ENCODE results near the gene P2RY2.
"Not testable (repeated sequence)": the region's sequence is repeated elsewhere in the genome, so short reads cannot be mapped to it uniquely, and the experiment has no call there.

Gene P2RY2

GRCh38 chr11:73228268-73229134, 10.4 kb downstream of the P2RY2 start:
- no peak for DNase-seq (ENCODE audit: low spot score)

GRCh38 chr11:73229321-73229895, 11.3 kb downstream of the P2RY2 start:
- no peak for DNase-seq (ENCODE audit: low spot score)

- no peak for DNase-seq (ENCODE audit: low spot score)
Measured at GRCh38 chr11:73229896-73230875, 12.1 kb downstream of the P2RY2 start.

GRCh38 chr11:73230931-73231330, 12.8 kb downstream of the P2RY2 start:
- DNase-seq (ENCODE audit: low spot score), result no peak

GRCh38 chr11:73232487-73232886, 14.4 kb downstream of the P2RY2 start:
- not testable (repeated sequence) for DNase-seq (ENCODE audit: low spot score)

- no peak for DNase-seq (ENCODE audit: low spot score)
Measured at GRCh38 chr11:73233211-73233610, 15.1 kb downstream of the P2RY2 start.

GRCh38 chr11:73233692-73234470, 15.8 kb downstream of the P2RY2 start:
- no peak for DNase-seq (ENCODE audit: low spot score)

GRCh38 chr11:73234471-73235181, 16.5 kb downstream of the P2RY2 start:
- DNase-seq (ENCODE audit: low spot score), result no peak

- no peak for DNase-seq (ENCODE audit: low spot score)
Measured at GRCh38 chr11:73235236-73235786, 17.2 kb downstream of the P2RY2 start.

GRCh38 chr11:73236205-73236765, 18.2 kb downstream of the P2RY2 start:
- no peak for DNase-seq (ENCODE audit: low spot score)

- DNase-seq (ENCODE audit: low spot score), result no peak
Measured at GRCh38 chr11:73236854-73237253, 18.8 kb downstream of the P2RY2 start.

- peak; percentile 46 for DNase-seq (ENCODE audit: low spot score)
Measured at GRCh38 chr11:73237471-73238290, 19.6 kb downstream of the P2RY2 start.

GRCh38 chr11:73239111-73239521, 21.0 kb downstream of the P2RY2 start:
- no peak for DNase-seq (ENCODE audit: low spot score)

GRCh38 chr11:73239571-73240189, 21.6 kb downstream of the P2RY2 start:
- no peak for DNase-seq (ENCODE audit: low spot score)

GRCh38 chr11:73240190-73240781, 22.2 kb downstream of the P2RY2 start:
- DNase-seq (ENCODE audit: low spot score), result peak; percentile 58

- DNase-seq (ENCODE audit: low spot score), result no peak
Measured at GRCh38 chr11:73241300-73241699, 23.2 kb downstream of the P2RY2 start.

GRCh38 chr11:73242251-73243092, 24.4 kb downstream of the P2RY2 start:
- peak; percentile 85 for DNase-seq (ENCODE audit: low spot score)

- DNase-seq (ENCODE audit: low spot score), result no peak
Measured at GRCh38 chr11:73243093-73243485, 25.0 kb downstream of the P2RY2 start.

All from hepatic stellate cell (primary cell).